LNCaP clone FGC (cell line): ENCODE data around the gene WFIKKN2.

Source experiments
- DNase-seq: peaks from one replicate; pipeline ENCODE4 v3.0.0-alpha.2; 2011; ENCODE audit warnings: low read depth
- H3K4me3 ChIP-seq: 2 replicates; pipeline ENCODE4 v1.5.1; 2011; ENCODE audit warnings: mild to moderate bottlenecking, low read depth, low read length, control low read depth
- CTCF ChIP-seq: IDR thresholded peaks from 2 replicates; pipeline ENCODE4 v1.5.1; 2012; ENCODE audit warnings: mild to moderate bottlenecking; ENCODE audit not compliant: control insufficient read depth, insufficient read depth; ENCODE audit errors: extremely low read depth

The WFIKKN2 gene

GRCh38 chr17:50881182-50881581, 45.8 kb downstream of the WFIKKN2 start:
- no peak for DNase-seq
- TF ChIP-seq CTCF, result no peak
- H3K4me3 ChIP-seq, result no peak overlapping the region

DNA sequence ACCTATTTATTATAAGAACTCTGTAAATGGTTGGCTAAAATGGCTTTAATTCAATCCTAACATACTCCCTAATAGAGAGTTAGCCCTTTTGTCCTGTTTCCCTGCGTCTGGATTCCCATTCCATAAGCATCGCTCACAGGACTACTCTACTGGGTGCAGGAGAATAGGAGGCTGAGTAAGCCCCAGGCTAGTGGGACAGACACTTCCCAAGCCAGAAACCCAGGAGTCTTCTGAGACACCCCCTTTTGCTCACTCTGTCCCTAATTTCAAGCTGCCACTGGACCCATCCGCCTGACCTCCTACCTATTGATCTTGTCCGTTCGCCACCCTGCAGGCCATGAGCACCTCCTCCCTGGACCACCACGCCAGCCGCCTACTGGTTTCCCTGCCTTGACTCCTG, 47.5 kb downstream of the WFIKKN2 start:
- TF ChIP-seq CTCF, result no peak
- no peak overlapping the region for H3K4me3 ChIP-seq
- no peak for DNase-seq

- no peak overlapping the region for H3K4me3 ChIP-seq
- TF ChIP-seq CTCF, result no peak
- DNase-seq, result no peak
These were observed 48.6 kb downstream of the WFIKKN2 start for GRCh38 chr17:50883850-50884438.

DNA sequence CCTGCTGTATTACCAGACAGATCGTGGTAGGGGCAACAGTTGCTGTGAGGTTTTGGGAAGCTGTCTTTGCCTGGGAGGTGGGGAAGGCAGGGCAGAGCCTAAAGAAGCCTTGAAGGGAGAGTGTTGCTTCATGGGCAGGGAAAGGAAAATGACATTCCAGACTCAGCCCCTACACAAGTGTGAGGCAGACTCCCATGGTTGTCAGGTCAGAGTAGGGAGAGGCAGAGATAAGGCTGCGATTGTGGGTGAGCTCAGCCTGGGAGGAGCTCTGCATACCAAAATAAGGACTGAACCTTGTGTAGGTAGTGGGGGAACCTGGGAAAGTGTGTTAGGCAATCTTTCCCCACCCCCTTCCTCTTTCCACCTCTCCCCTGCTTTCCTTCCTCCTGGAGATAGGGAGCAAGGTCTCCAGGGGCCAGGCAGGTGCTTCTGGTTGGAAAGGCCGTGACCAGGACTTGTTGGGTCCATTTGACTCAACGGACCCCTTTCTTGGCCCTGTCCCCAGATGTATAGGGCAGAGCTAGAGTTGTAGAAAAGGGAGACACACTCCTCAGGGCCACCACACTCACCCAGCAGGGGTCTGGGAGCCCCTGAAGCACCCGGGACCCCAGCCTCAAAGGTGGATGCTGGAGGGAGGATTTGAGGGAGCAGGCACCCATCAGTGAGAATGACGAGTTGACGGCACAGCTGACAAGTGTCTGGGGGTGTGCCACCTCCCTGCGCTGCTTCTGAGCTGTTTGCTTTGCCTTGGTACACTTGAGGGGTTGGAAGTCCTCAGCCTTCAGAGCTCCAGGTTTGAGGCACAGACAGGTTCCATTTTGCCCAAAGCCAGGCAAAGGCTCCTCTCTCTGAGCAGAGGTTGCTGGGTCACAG, 49.3 kb downstream of the WFIKKN2 start:
- no peak for DNase-seq
- H3K4me3 ChIP-seq, result no peak overlapping the region

DNA sequence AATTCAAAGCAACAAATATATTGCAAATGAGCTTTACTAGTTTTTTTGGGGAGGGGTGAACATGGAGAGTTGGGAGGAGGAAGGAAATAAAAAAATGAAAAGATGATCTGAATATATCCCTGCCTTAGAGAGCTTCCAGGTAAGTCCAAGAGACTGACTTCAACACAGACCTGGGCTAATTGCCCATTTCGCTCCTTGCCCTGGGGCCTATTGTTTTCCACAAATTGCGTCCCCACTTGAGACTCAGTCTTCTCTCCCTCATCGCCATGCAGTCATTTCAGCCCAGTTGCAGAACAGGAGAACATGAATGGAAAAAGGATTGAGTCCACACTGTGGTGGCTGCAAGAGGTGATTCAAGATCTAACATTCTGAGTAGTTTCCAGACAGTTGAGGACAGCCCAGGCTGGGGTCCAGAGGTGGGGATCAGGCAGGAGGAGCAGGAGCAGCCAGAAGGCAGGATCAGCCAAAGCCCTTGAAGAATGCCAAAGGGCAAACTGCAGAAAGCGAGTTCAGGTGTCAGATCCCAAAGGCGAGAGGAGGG, 52.4 kb downstream of the WFIKKN2 start:
- no peak overlapping the region for H3K4me3 ChIP-seq
- TF ChIP-seq CTCF, result no peak
- no peak for DNase-seq

More for the DNA sequence above, 49.3 kb downstream of the WFIKKN2 start:
- TF ChIP-seq CTCF, result no peak

GRCh38 chr17:50889528-50890118, 54.2 kb downstream of the WFIKKN2 start:
- no peak for DNase-seq
- no peak for TF ChIP-seq CTCF
- no peak overlapping the region for H3K4me3 ChIP-seq
